HG02970 (cell line): ENCODE results near the gene UBTFL1.
A peak's percentile ranks its signal among the peaks of the same experiment; 100 is the strongest.
"Not testable (repeated sequence)": the region's sequence is repeated elsewhere in the genome, so short reads cannot be mapped to it uniquely, and the experiment has no call there.

Experiments
- ATAC-seq: cut with Tn5 transposase; IDR thresholded peaks from one replicate; pipeline ENCODE4 v1.9.1; 2021; ENCODE audit warnings: mild to moderate bottlenecking, moderate library complexity, moderate number of reproducible peaks; ENCODE audit not compliant: unreplicated experiment, low FRiP score

UBTFL1 gene, protein sequence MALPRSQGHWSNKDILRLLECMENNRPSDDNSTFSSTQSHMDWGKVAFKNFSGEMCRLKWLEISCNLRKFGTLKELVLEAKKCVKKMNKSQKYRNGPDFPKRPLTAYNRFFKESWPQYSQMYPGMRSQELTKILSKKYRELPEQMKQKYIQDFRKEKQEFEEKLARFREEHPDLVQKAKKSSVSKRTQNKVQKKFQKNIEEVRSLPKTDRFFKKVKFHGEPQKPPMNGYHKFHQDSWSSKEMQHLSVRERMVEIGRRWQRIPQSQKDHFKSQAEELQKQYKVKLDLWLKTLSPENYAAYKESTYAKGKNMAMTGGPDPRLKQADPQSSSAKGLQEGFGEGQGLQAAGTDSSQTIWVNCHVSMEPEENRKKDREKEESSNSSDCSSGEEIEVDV

DNA sequence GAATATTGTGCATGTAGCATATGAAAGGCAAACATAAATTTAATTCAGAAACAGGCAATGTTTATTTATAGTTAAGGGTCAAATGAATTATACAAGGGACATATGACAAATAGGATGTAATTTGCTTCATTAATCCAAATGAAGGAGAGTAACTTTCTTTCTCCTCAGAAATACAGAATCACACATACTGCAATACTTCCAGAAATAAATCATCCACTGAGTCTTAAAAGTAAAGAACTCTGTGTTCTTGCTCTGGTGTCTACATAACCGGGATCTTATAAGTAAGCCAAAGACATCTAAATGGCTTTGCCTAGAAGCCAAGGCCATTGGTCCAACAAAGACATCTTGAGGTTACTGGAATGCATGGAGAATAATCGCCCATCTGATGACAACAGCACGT is at the start of gene UBTFL1:
UBTFL1 (plus strand) TSS at position 301 of the 400 bp plus-strand sequence; CDS start at position 301, 0 bp downstream.
- ATAC-seq: not testable (repeated sequence)

DNA sequence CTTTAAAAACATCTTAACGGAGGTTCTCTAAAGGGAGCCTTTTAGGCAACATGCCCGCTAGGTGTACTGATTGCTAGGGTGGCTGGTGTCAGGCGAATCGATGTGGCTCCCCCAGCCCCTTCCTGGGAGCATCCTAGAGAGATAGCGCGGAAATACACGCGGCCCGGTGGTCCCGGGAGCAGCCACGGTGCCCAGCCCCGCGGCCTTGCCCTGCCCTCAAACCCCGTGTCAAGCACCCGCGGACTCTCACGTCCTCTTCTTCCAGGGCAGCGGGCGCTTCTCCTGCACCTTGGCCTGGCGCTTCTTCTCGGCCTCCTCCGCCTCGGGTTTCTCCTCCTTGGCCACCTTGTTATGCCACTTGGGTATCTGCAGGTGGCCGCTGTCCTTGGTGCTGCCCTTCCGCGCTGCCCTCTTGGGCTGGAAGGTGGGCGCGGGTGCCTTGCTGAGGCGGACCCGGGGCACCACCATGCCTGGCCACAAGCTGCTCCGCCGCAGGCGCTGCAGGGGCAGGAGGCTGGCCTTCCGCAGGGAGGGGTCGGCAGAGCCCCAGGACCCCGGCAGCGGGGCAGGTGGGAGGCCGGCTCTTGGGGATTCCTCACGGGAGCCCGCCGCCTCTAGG is 34.0 kb upstream of the UBTFL1 start:
- not testable (repeated sequence) for ATAC-seq

DNA sequence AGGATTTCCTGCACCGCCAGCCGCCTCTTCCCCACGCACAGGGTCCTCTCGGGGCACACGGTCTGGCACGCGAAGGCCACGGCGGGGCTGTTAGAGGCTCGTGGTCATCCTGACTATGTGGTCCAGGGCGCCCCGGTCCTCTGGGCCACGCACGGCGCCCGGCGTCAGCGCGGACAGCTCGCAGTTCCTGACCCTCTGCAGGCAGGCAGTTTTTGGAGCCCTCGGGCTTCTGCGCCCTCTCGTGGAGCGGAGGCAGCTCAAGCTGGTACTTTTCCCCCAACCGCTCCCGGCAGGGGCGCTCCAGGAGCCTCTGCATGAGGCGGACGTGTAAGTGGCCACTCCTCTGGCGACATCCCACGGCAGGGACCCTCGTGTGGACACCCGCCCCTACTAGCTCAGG is 33.4 kb upstream of the UBTFL1 start:
- ATAC-seq: not testable (repeated sequence)

DNA sequence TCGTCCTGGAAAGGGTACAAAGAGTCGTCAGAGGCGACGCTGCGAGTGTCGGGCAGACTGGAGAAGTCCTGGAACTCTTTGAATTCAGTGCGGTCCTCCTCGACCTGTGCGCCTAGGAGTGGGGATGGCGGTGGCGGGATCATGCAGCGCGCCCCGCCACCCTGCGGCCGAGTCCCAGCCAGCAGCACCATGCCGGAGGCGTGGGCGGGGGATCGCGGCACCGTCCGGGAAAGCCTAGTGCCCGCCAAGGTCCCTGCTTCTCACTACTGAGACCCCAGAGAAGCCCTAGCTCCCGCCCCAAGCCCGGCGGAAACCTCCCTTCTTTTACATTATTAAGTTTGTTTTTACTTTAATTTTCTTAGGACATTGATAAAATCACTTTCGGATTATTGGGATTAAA is 32.2 kb upstream of the UBTFL1 start:
- not testable (repeated sequence) for ATAC-seq

DNA sequence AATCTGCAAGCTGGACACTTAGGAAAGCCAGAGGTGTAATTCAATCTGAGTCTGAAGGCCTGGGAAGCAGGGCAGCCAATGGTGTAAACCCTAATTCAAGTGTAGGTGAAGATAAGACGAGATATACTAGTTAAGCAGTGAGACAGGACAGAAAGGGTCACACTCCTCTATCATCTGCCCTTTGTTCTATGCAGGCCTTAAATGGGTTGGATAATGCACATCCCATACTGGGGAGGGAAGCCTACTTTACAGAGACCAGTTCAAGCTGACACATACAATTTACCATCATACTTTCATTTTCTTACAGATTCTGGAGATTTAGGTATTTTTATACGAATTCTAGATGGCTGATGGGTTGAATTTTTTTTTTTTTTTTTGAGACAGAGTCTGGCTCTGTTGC is 3.0 kb downstream of the UBTFL1 start:
- not testable (repeated sequence) for ATAC-seq

DNA sequence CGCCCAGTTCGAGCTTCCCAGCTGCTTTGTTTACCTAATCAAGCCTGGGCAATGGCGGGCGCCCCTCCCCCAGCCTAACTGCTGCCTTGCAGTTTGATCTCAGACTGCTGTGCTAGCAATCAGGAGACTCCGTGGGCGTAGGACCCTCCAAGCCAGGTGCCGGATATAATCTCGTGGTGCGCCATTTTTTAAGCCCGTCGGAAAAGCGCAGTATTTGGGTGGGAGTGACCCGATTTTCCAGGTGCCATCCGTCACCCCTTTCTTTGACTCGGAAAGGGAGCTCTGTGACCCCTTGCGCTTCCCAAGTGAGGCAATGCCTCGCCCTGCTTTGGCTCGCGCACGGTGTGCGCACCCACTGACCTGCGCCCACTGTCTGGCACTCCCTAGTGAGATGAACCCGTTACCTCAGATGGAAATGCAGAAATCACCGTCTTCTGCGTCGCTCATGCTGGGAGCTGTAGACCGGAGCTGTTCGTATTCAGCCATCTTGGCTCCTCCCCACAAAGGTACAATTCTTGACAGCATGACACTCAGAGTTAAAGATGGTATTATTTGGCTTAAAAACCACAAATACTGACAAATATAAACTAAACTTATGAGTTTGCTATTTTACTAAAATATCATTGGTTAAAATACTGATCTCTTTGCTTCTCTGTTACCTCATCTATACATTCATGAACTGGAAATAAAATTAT is 9.6 kb downstream of the UBTFL1 start:
- not testable (repeated sequence) for ATAC-seq

DNA sequence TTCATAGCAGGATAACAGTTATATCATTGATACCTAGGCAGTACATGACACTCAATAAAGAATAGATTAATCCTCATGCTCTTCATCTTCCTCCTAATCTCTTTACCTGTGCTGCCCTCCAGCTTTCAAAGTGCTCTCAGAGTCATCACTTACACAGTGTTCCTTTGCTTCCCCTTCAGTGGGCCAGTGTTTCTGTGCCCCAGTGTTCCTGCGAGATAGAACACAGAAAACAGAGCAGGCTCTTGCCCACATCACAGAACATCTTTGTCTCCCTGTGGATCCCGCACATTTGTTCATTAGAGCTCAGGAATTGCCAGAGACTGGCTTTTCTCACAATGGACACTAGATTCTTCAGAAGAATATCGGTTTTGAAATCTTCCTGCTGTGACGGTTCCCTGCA is 12.5 kb downstream of the UBTFL1 start:
- ATAC-seq: not testable (repeated sequence)

DNA sequence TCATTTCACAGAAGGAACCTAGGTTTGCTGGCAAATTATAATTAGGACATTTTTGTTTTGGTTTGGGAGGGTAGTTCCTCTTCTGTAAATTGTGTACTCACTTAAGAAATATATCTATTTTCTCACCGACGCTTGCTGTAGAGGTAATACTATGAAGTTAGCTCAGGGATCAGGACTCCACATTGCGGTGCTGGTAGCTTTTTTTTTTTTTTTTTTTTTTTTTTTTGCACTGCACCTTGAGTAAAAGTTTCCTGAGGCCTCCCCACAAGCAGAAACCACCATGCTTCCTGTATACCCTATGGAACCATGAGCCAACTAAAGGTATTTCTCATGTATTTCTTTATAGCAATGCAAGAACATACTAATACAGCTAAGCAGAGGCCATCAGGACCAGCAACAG is 14.7 kb downstream of the UBTFL1 start:
- no peak for ATAC-seq

DNA sequence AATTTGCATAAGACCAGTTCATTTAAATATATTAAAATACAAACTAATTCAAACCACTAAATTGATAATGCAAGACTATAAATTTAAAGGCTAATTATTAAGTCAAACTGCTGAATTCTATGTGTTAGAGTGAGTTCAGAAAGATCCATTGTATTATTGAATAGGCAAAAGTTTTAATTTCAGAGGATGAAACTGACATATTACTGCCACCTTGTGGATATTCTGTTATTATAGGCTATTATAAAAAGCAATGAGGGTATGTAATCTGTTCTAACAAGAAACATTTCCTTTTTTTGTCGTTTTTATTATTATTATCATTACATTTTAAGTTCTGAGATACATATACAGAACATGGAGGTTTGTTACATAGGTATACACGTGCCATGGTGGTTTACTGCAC is 27.8 kb downstream of the UBTFL1 start:
- no peak for ATAC-seq

DNA sequence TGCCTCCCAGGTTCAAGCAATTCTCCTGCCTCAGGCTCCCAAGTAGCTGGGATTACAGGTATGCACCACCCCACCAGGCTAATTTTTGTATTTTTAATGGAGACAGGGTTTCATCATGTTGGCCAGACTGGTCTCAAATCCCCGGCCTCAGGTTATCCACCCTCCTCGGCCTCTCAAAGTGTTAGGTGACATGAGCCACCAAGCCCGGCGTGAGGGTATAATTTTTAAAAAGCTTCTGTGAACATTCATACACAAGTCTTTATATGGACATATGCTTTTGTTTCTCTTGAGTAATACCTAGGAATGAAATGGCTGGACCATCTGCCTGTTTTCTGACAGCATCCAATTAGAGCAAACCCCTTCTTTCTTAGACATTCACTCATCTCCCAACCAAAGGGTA is 34.4 kb downstream of the UBTFL1 start:
- ATAC-seq: no peak

DNA sequence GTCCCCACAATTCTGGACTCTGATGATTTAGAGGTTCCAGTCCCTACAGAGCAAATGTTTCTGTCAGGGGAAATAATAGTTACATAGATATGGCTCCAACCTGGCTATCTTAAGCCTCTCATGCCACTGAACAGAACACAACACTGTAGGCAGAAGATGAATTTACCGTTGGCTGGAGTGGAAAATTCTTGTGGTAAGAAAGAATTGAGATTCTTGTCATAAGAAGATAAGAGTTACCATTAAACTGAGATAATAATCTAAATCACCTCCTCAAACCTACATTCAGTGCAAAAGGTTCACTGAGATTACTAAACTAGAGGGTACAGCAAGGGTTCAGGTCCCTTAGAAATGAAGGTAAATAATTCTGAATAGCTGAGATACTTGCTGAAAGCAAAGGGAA is 38.6 kb downstream of the UBTFL1 start:
- ATAC-seq: no peak

DNA sequence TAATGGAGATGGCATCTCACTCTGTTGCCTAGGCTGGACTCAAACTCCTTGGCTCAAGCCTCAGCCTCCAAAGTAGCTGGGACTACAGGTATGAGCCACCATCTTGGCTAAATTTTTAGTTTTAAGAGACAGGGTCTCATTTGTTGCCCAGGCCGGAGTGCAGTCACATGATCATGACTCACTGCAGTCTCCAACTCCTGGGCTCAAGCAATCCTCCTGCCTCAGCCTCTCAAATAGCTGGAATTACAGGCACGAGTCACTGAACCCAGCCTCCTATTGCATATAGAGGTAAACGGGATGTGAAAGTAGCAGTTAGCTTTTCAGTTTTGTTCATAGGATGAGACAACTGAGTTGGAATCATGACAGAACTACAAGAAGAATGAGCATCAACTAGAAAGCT is 39.2 kb downstream of the UBTFL1 start:
- ATAC-seq: no peak

DNA sequence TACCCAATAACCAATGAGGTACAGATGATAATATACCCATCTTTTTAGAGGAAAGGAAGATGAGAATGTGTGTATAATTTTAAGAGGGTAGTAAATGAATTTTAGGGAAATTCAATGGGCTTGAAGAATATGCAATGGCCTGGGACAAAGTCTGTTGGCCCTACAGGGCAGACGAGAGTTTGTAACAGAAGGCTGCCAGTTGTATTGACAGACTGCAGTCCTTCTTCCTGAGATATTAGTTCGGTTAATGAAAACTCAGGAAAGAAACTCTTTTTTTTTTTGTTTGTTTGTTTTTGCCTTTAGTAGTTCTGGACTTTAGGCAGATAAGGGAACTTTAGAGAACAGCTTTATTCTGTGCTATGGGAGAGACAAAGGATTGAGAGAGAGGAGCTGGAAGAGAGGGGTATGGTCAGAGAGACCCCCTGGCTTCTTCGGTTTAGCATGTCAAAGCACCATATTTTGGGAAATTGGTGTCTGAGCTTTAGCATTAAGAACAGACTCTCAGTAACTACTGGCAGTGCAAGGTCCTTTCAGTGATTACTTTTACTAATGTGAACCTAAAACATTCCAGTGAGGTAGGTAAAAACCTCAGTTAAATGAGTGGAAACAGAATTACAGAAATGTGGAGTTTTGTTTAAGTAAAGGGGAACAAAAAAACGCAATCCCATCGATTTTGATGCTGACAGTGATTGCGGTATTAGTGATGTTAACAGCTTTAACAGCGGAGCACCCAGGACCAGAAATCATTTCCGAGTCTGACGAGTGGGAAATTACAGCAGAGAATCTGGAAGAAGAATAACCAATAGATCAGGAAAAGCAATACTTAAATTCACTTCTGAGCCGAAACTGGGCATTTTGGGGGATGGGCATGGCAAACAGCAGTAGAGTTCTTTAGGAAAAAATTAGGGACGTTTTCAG is 48.1 kb downstream of the UBTFL1 start:
- no peak for ATAC-seq

DNA sequence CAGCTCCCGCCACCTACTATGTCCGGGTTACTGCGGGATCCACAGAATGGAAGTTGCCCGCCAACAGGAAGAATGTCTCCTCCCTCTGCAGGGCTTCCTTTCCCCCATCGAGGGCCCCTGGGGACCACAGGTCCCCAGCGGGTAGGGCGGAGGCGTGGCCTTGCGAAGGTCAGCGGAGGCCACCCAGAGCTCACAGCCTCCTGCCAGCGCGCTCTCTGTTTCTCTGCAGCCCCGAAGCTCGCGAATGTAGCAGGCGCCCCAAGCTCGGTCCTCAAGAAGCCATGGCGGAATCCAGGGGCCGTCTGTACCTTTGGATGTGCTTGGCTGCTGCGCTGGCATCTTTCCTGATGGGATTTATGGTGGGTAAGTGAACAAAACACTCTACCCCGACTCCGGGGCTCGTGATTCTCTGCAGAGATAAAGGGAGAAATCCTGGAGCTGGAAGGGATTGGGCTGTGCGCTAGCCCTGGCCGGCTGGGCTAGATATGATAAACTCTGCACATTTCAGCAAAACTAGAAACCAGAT is 48.8 kb downstream of the UBTFL1 start, which contains the start of gene NAALAD2:
NAALAD2 (plus strand) TSS at position 186 of the 526 bp plus-strand sequence; CDS start at position 282, 96 bp downstream.
- ATAC-seq: peak; percentile 62

DNA sequence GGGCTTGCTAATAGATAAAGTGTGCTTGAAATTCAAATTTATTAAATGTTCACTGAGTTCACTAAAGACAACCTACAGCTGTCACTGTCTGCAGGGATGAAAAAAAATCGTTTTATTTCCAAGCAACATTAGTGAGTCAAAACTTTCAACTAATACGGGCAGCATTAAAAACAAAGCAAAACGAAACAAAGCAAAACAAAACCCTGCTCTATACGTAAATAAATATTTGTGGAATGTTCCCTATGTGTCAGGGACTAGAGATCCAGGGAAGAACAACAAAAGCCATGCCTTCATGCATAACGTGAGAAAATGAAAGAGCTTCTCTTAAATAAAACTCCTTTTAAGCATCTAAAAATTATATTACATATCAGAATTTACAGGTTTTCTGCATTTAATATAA is 49.3 kb downstream of the UBTFL1 start:
- ATAC-seq: no peak
